HG03575 (cell line): ENCODE data around the gene MACROD1.

Experiments
- ATAC-seq: cut with Tn5 transposase; IDR thresholded peaks from one replicate; pipeline ENCODE4 v1.9.1; 2021; ENCODE audit not compliant: unreplicated experiment, insufficient number of reproducible peaks, low FRiP score; ENCODE audit errors: extremely low read depth

Gene MACROD1

GRCh38 chr11:64098318-64098831 is 67.5 kb downstream of the MACROD1 start:
- no peak for ATAC-seq

- no peak for ATAC-seq
These were observed 68.2 kb downstream of the MACROD1 start for GRCh38 chr11:64097468-64098317.

GRCh38 chr11:64096835-64097234 is 69.1 kb downstream of the MACROD1 start:
- no peak for ATAC-seq

GRCh38 chr11:64095949-64096348 is 70.0 kb downstream of the MACROD1 start:
- no peak for ATAC-seq

GRCh38 chr11:64095273-64095817 is 70.6 kb downstream of the MACROD1 start:
- ATAC-seq = no peak

- ATAC-seq = no peak
These were observed 71.3 kb downstream of the MACROD1 start for GRCh38 chr11:64094463-64095260.

- ATAC-seq = no peak
These were observed 72.5 kb downstream of the MACROD1 start for GRCh38 chr11:64093233-64094039.

- no peak for ATAC-seq
These were observed 73.2 kb downstream of the MACROD1 start for GRCh38 chr11:64092761-64093136.

- no peak for ATAC-seq
These were observed 73.7 kb downstream of the MACROD1 start for GRCh38 chr11:64092111-64092760.

- ATAC-seq = no peak
These were observed 75.0 kb downstream of the MACROD1 start for GRCh38 chr11:64090806-64091516.

- no peak for ATAC-seq
These were observed 75.8 kb downstream of the MACROD1 start for GRCh38 chr11:64089915-64090805.

GRCh38 chr11:64089493-64089892 is 76.4 kb downstream of the MACROD1 start:
- ATAC-seq = no peak

- no peak for ATAC-seq
These were observed 76.9 kb downstream of the MACROD1 start for GRCh38 chr11:64089027-64089360.

- no peak for ATAC-seq
These were observed 77.5 kb downstream of the MACROD1 start for GRCh38 chr11:64088162-64089026.

GRCh38 chr11:64086258-64087123 is 79.4 kb downstream of the MACROD1 start:
- ATAC-seq = no peak
